Neural progenitor cell (in vitro differentiated cells): Measurements from ENCODE around the gene B9D1. TPM values are rescaled to one million over a fixed set of nuclear protein-coding genes. Genes with fewer than 3 reads are reported as not detected.

Experiments
- DNase-seq: peaks from one replicate; pipeline ENCODE4 v3.0.0-alpha.2; 2016; ENCODE audit warnings: low spot score
- H2AFZ ChIP-seq: fragments of 200-600 bp; sonication (generic); replicated peaks from 2 replicates; pipeline ENCODE4 v1.6.1; 2016; ENCODE audit warnings: antibody characterized with exemption
- H3F3A ChIP-seq: fragments of 200-600 bp; sonication (generic); 2 replicates; pipeline ENCODE4 v1.6.1; 2016; ENCODE audit warnings: antibody characterized with exemption, low read depth
- H3K27ac ChIP-seq: fragments of 200-600 bp; sonication (generic); 2 replicates; pipeline ENCODE4 v1.5.1; 2016; ENCODE audit warnings: mild to moderate bottlenecking
- H3K27me3 ChIP-seq: fragments of 200-600 bp; sonication (generic); 2 replicates; pipeline ENCODE4 v1.6.1; 2016; ENCODE audit warnings: mild to moderate bottlenecking, moderate library complexity
- H3K36me3 ChIP-seq: fragments of 200-600 bp; sonication (generic); 2 replicates; pipeline ENCODE4 v1.5.1; 2016
- H3K4me1 ChIP-seq: fragments of 200-600 bp; sonication (generic); 2 replicates; pipeline ENCODE4 v1.6.1; 2016; ENCODE audit warnings: mixed run types
- H3K4me2 ChIP-seq: fragments of 200-600 bp; sonication (generic); 2 replicates; pipeline ENCODE4 v1.6.1; 2016
- H3K4me3 ChIP-seq: fragments of 200-600 bp; sonication (generic); 2 replicates; pipeline ENCODE4 v1.5.1; 2016
- H3K79me2 ChIP-seq: fragments of 200-600 bp; sonication (generic); 2 replicates; pipeline ENCODE4 v1.6.1; 2016; ENCODE audit warnings: low read depth
- H3K9ac ChIP-seq: fragments of 200-600 bp; sonication (generic); 2 replicates; pipeline ENCODE4 v1.6.1; 2016
- H3K9me3 ChIP-seq: fragments of 200-600 bp; sonication (generic); 2 replicates; pipeline ENCODE4 v1.5.1; 2016; ENCODE audit warnings: low read depth
- H4K20me1 ChIP-seq: fragments of 200-600 bp; sonication (generic); 2 replicates; pipeline ENCODE4 v1.6.1; 2016; ENCODE audit warnings: low read depth
- H3K27ac Mint-ChIP-seq: 3 replicates; pipeline ENCODE4 v1.8.0; 2021; ENCODE audit warnings: mixed read lengths
- H3K27me3 Mint-ChIP-seq: 2 replicates; pipeline ENCODE4 v1.8.0; 2022; ENCODE audit warnings: low read depth, mild to moderate bottlenecking, inconsistent platforms, moderate library complexity, mixed read lengths; ENCODE audit not compliant: insufficient read depth
- H3K36me3 Mint-ChIP-seq: 3 replicates; pipeline ENCODE4 v1.8.0; 2021; ENCODE audit warnings: mixed read lengths
- H3K4me1 Mint-ChIP-seq: 3 replicates; pipeline ENCODE4 v1.8.0; 2021; ENCODE audit warnings: mixed read lengths
- H3K4me3 Mint-ChIP-seq: 3 replicates; pipeline ENCODE4 v1.8.0; 2021; ENCODE audit warnings: mild to moderate bottlenecking, moderate library complexity, mixed read lengths
- H3K9me3 Mint-ChIP-seq: 3 replicates; pipeline ENCODE4 v1.8.0; 2020; ENCODE audit warnings: mixed read lengths
- EZH2 ChIP-seq: fragments of 200-600 bp; sonication (generic); IDR thresholded peaks from 2 replicates; pipeline ENCODE4 v1.6.1; 2017; ENCODE audit warnings: antibody characterized with exemption, mild to moderate bottlenecking, moderate library complexity
- EZH2phosphoT487 ChIP-seq: fragments of 200-600 bp; sonication (generic); IDR thresholded peaks from 2 replicates; pipeline ENCODE4 v1.6.1; 2017; ENCODE audit warnings: antibody characterized with exemption
- total RNA-seq: library from RNA; depleted of rRNA; stranded (reverse); fragments of >200 nt; gene quantifications from 2 replicates; pipeline ENCODE4 v1.2.3, GENCODE V29; 2015; ENCODE audit warnings: low replicate concordance
- TF ChIP-seq, protein P1 (sequence below): fragments of 200-600 bp; sonication (generic); IDR thresholded peaks from 2 replicates; pipeline ENCODE4 v1.5.1; 2017; ENCODE audit warnings: antibody characterized with exemption, mild to moderate bottlenecking

The B9D1 gene
- total RNA-seq, 1 donor from 2014 or later, result 15.1 TPM

DNA sequence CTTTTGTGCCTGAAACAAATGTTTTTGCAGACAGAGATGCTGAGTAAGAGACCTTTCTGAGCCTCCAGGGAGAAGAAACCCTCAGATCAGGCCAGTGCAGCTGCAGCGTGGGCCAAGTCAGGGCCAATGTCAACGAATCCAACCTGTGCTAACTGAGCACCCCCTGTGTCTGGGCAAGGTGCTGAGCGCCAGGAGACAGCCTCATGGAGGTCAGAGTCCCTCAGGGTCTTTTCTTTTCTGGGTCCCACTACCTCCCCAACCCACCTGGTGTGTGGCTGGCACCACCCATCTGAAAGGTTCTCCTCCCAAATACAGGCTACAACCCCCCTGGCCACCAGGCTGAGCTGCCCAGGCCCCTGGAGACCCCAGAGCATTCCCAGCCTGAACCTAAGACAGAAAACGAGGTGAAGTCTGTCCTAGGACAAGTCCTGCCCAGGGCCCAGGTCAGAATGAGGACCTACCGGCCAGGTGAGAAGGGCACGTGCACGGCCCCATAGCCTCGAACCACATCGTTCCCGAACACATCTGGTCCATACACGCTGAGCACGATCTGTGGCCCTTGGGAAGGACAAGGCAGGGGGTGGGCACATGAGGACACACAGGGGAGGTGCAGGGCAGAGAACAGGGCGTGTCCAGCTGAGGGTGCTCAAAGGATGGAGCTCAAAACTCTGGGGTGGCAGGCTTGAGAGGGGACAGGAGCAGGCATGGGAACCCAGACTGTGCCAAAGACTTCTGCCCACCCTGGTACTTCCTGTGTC is 15.0 kb downstream of the B9D1 start:
- Mint-ChIP-seq H3K9me3 (no peaks in the 10 kb centered on the region), H3K36me3 (peaks cover 2% of the 10 kb centered on the region), H3K27ac (no peak overlapping the region), H3K27me3 (peaks cover 2% of the 10 kb centered on the region), H3K4me1 (peaks cover 10% of the 10 kb centered on the region), H3K4me3 (no peak overlapping the region)
- H3K9ac ChIP-seq, result no peak overlapping the region
- no peak overlapping the region for H3K27ac ChIP-seq
- H3K27me3 ChIP-seq, result no peaks in the 10 kb centered on the region
- H3K36me3 ChIP-seq, result no peaks in the 10 kb centered on the region
- H2AFZ ChIP-seq, result no peak overlapping the region
- H3F3A ChIP-seq, result no peaks in the 10 kb centered on the region
- H3K4me3 ChIP-seq, result no peak overlapping the region
- no peaks in the 10 kb centered on the region for H4K20me1 ChIP-seq
- no peaks in the 10 kb centered on the region for H3K79me2 ChIP-seq
- no peak for DNase-seq
- no peaks in the 10 kb centered on the region for H3K9me3 ChIP-seq
- no peak overlapping the region for H3K4me2 ChIP-seq
- no peaks in the 10 kb centered on the region for H3K4me1 ChIP-seq
- TF ChIP-seq, protein P1, sequence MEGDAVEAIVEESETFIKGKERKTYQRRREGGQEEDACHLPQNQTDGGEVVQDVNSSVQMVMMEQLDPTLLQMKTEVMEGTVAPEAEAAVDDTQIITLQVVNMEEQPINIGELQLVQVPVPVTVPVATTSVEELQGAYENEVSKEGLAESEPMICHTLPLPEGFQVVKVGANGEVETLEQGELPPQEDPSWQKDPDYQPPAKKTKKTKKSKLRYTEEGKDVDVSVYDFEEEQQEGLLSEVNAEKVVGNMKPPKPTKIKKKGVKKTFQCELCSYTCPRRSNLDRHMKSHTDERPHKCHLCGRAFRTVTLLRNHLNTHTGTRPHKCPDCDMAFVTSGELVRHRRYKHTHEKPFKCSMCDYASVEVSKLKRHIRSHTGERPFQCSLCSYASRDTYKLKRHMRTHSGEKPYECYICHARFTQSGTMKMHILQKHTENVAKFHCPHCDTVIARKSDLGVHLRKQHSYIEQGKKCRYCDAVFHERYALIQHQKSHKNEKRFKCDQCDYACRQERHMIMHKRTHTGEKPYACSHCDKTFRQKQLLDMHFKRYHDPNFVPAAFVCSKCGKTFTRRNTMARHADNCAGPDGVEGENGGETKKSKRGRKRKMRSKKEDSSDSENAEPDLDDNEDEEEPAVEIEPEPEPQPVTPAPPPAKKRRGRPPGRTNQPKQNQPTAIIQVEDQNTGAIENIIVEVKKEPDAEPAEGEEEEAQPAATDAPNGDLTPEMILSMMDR, result no peak
- no peak for TF ChIP-seq EZH2
- no peak for TF ChIP-seq EZH2phosphoT487

DNA sequence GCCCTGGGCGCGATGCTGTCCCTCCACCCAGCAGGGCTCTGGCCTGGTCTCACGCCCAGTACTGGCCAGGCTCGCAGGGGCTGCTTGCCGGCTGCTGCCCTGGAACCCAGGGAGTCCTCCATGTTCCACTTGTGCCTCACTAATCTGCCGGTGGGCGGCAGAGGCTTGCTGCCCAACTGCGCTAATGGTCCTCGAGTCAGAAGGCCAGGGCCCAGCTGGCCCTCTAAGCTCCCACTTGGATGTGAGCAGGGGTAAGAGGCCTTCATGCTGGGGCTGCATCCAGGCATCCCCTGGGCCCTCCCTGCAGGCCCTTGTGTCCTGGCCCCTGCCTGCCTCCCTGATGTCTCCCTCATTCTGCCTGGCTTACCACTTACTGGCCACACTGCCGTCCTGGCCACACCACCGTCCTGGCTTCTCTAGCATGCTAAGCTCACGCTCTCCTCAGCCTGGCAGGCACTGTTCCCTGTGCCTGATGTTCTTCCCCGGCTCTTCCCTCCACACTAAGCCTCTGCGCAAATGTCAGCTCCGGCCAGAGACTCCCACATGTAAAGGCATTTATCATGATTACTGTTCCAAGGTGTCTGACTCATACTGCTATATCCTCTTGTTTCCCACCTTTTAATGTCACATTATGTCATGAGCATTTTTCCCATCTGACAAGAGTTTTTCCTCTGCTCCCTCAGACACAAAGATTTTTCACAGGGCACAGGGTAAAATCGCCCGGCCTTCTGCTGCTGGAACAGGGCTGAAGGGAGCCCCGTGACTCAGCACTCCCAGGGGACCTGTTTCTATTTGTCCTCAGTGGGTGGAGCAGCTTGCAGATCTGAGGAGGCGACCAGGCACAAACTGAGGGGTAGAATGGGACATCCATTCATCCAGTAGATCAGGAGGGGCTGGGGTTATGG is 15.9 kb downstream of the B9D1 start:
- no peak for DNase-seq
- H3K4me3 Mint-ChIP-seq, result no peak overlapping the region
- Histone ChIP-seq H2AFZ (no peak overlapping the region), H3K36me3 (no peaks in the 10 kb centered on the region), H3K27me3 (no peaks in the 10 kb centered on the region), H3K9ac (no peak overlapping the region), H3F3A (peaks cover 1% of the 10 kb centered on the region), H4K20me1 (no peaks in the 10 kb centered on the region), H3K27ac (no peak overlapping the region), H3K4me1 (peaks cover 4% of the 10 kb centered on the region), H3K9me3 (no peaks in the 10 kb centered on the region), H3K4me3 (no peak overlapping the region), H3K4me2 (no peak overlapping the region), H3K79me2 (no peaks in the 10 kb centered on the region)
- peaks cover 17% of the 10 kb centered on the region for H3K4me1 Mint-ChIP-seq
- no peaks in the 10 kb centered on the region for H3K9me3 Mint-ChIP-seq
- H3K27me3 Mint-ChIP-seq, result peaks cover 2% of the 10 kb centered on the region
- peaks cover 5% of the 10 kb centered on the region for H3K36me3 Mint-ChIP-seq
- H3K27ac Mint-ChIP-seq, result peak overlapping the region; percentile 35
- TF ChIP-seq EZH2phosphoT487, result no peak
- no peak for TF ChIP-seq EZH2
- TF ChIP-seq, protein P1, result no peak

DNA sequence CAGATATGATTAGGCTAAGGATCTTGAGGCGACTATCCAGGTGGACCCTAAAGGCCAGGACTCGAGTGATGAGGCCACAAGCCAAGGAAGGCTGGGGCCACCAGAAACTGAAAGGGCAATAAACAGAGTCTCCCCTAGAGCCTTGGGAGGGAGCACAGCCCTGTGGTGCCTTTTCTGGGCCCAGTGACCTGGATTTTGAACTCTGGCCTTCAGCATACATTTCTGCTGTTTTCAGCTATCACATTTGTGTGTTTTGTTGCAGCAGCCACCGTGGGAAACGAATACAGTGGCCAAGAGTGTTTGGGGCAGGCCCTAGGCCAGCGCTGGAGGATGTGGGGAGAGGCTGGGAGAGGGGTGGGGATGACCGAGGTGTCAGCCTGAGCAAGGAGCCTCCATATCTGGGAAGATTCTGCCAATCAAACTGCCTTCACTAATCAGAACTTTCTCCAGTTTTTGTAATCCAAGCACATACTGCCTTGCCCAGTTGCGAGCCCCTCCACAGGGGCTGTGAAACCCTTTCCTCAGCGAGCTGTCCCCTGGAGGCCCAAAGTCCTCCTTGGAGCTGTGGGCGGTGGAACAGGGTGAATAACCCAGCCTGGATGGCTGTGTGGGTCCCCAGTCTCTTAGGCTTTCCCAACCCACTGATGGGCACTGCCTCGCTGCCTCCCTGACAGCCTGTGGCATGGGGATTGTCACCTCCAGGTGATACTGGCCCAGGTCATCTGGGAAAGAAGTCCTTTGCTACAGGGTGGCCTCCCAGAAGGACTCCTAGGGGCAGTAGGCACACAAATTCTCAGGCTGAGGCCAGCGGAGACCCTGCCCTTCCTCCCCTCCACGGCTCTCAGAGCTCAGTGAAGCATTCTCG is 16.8 kb downstream of the B9D1 start:
- Histone ChIP-seq H3K79me2 (no peaks in the 10 kb centered on the region), H3K9ac (no peak overlapping the region), H3K27me3 (no peaks in the 10 kb centered on the region), H3K9me3 (no peaks in the 10 kb centered on the region), H4K20me1 (no peaks in the 10 kb centered on the region), H3K4me3 (no peak overlapping the region), H3K36me3 (no peaks in the 10 kb centered on the region), H2AFZ (no peak overlapping the region), H3F3A (peaks cover 4% of the 10 kb centered on the region), H3K27ac (no peak overlapping the region), H3K4me1 (peaks cover 6% of the 10 kb centered on the region), H3K4me2 (no peak overlapping the region)
- Mint-ChIP-seq H3K4me3 (no peak overlapping the region), H3K9me3 (no peaks in the 10 kb centered on the region), H3K4me1 (peaks cover 22% of the 10 kb centered on the region), H3K36me3 (peaks cover 5% of the 10 kb centered on the region), H3K27me3 (peaks cover 3% of the 10 kb centered on the region), H3K27ac (peak overlapping the region; percentile 66)
- TF ChIP-seq EZH2phosphoT487 (no peak), EZH2 (no peak)
- TF ChIP-seq, protein P1, result no peak
- DNase-seq, result no peak
